OCI-LY3 (cell line): ENCODE data around the gene CFAP92.

Experiments used
- H2AFZ ChIP-seq: fragments of 200-600, 300-600 bp; shearing (Covaris generic); 2 replicates; pipeline ENCODE4 v1.6.0; 2014; ENCODE audit warnings: antibody characterized with exemption, low read depth, low read length
- H3K27ac ChIP-seq: fragments of 200-600, 300-600 bp; sonication (generic); 2 replicates; pipeline ENCODE4 v1.5.1; 2014; ENCODE audit warnings: mild to moderate bottlenecking, low read length, moderate library complexity, mixed read lengths
- H3K27me3 ChIP-seq: fragments of 200-600, 300-600 bp; sonication (generic); 2 replicates; pipeline ENCODE4 v1.6.1; 2014; ENCODE audit warnings: low read depth, low read length, mixed read lengths
- H3K36me3 ChIP-seq: fragments of 200-600, 300-600 bp; sonication (generic); replicated peaks from 2 replicates; pipeline ENCODE3; 2014; ENCODE audit warnings: low read depth, low read length, mixed read lengths
- H3K4me1 ChIP-seq: fragments of 300-600, 200-600 bp; sonication (generic); 2 replicates; pipeline ENCODE4 v1.6.1; 2014; ENCODE audit warnings: low read length, mixed read lengths
- H3K4me2 ChIP-seq: fragments of 200-600, 300-600 bp; sonication (generic); 2 replicates; pipeline ENCODE4 v1.6.1; 2014; ENCODE audit warnings: low read length, mixed read lengths
- H3K4me3 ChIP-seq: fragments of 300-600, 200-600 bp; sonication (generic); 2 replicates; pipeline ENCODE4 v1.5.1; 2014; ENCODE audit warnings: antibody characterized with exemption, mild to moderate bottlenecking, low read length, moderate library complexity
- H3K79me2 ChIP-seq: fragments of 300-600, 200-600 bp; shearing (Covaris generic); 2 replicates; pipeline ENCODE4 v1.6.1; 2014; ENCODE audit warnings: mild to moderate bottlenecking, low read length, mixed read lengths
- H3K9ac ChIP-seq: fragments of 300-600, 200-600 bp; shearing (Covaris generic); 2 replicates; pipeline ENCODE4 v1.6.0; 2014; ENCODE audit warnings: mild to moderate bottlenecking, low read length, moderate library complexity
- H3K9me3 ChIP-seq: fragments of 200-600, 300-600 bp; shearing (Covaris generic); 2 replicates; pipeline ENCODE4 v1.6.1; 2014; ENCODE audit warnings: low read length, mixed read lengths; ENCODE audit not compliant: insufficient read depth
- H4K20me1 ChIP-seq: fragments of 200-600, 300-600 bp; sonication (generic); 2 replicates; pipeline ENCODE4 v1.6.1; 2016; ENCODE audit warnings: low read length, mixed read lengths; ENCODE audit not compliant: insufficient read depth
- EZH2phosphoT487 ChIP-seq: fragments of 200-600 bp; shearing (Covaris generic); IDR thresholded peaks from 2 replicates; pipeline ENCODE4 v1.6.1; 2018; ENCODE audit warnings: antibody characterized with exemption, mixed run types, low read depth
- TF ChIP-seq, protein P1 (sequence below): fragments of 200-600, 300-600 bp; sonication (generic); IDR thresholded peaks from 2 replicates; pipeline ENCODE4 v1.5.1; 2014; ENCODE audit warnings: antibody characterized with exemption, low read length, low read depth

CFAP92 gene

DNA sequence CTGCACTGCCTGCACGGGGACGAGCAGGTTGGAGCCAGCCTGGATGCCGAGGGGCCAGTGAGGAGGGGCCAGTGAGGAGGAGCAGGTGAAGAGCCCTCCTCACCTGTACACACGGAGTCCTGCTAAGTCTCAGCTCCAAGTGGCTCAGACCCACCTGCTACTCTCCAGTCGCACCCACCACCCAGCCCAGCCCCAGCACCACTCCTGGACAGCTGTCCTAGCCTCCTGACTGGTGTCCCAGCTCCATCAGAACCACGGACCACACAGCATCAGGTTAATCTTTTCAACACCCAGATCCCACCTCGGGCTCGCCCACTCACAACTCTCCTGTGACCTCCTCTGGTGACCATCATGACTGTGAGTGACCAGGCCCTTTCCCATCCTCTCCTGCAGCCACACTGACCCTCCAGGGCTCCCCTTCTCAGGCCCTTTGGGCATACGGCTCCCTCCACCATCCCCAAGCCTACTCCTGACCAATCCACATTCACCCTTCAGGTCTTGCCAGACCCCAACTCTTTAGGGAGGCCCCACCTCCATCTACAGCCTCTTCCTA lies 21.0 kb upstream of the CFAP92 start:
- Histone ChIP-seq H3K4me3 (no peak overlapping the region), H4K20me1 (no peaks in the 10 kb centered on the region), H3K36me3 (no peaks in the 10 kb centered on the region), H3K79me2 (no peaks in the 10 kb centered on the region), H3K4me2 (no peak overlapping the region), H2AFZ (no peak overlapping the region), H3K9me3 (no peaks in the 10 kb centered on the region), H3K27ac (no peak overlapping the region), H3K27me3 (peaks cover 5% of the 10 kb centered on the region; the same call in 1 of the 2 replicates), H3K4me1 (peaks cover 15% of the 10 kb centered on the region), H3K9ac (no peak overlapping the region)
- TF ChIP-seq, protein P1, sequence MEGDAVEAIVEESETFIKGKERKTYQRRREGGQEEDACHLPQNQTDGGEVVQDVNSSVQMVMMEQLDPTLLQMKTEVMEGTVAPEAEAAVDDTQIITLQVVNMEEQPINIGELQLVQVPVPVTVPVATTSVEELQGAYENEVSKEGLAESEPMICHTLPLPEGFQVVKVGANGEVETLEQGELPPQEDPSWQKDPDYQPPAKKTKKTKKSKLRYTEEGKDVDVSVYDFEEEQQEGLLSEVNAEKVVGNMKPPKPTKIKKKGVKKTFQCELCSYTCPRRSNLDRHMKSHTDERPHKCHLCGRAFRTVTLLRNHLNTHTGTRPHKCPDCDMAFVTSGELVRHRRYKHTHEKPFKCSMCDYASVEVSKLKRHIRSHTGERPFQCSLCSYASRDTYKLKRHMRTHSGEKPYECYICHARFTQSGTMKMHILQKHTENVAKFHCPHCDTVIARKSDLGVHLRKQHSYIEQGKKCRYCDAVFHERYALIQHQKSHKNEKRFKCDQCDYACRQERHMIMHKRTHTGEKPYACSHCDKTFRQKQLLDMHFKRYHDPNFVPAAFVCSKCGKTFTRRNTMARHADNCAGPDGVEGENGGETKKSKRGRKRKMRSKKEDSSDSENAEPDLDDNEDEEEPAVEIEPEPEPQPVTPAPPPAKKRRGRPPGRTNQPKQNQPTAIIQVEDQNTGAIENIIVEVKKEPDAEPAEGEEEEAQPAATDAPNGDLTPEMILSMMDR, result no peak
- no peak for TF ChIP-seq EZH2phosphoT487

GRCh38 chr3:129014148-129014547 lies 20.3 kb upstream of the CFAP92 start:
- Histone ChIP-seq H4K20me1 (no peaks in the 10 kb centered on the region), H3K4me2 (no peak overlapping the region), H3K4me3 (no peak overlapping the region), H3K9me3 (no peaks in the 10 kb centered on the region), H3K27me3 (peaks cover 2% of the 10 kb centered on the region; the same call in 1 of the 2 replicates), H3K9ac (no peak overlapping the region), H3K27ac (no peak overlapping the region), H3K79me2 (no peaks in the 10 kb centered on the region), H2AFZ (no peak overlapping the region), H3K4me1 (peaks cover 15% of the 10 kb centered on the region), H3K36me3 (no peaks in the 10 kb centered on the region)
- TF ChIP-seq EZH2phosphoT487, result no peak
- TF ChIP-seq, protein P1, result no peak

DNA sequence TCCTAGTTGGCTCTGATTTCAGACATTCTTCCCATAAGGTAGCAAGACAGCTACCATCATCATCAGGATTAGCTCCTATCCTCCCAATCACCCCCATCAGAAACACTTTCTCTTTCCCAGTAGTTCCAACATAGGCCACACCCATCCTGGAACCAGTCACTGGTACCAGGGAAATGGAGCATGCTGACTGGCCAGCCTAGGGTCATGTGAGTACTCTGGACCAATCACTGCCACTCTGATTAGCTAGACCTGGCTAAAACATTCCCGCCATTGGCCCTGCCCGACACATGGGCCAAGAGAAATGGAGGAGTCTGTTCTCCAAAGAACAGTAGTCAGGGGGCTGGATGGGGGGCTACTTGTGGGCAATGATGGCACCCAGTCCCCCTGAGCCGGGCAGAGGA lies 19.6 kb upstream of the CFAP92 start:
- H4K20me1 ChIP-seq, result no peaks in the 10 kb centered on the region
- no peaks in the 10 kb centered on the region; the same call in 1 of the 2 replicates for H3K27me3 ChIP-seq
- no peak overlapping the region for H3K9ac ChIP-seq
- H3K4me3 ChIP-seq, result no peak overlapping the region
- no peak overlapping the region for H2AFZ ChIP-seq
- H3K27ac ChIP-seq, result no peak overlapping the region
- no peaks in the 10 kb centered on the region for H3K79me2 ChIP-seq
- H3K9me3 ChIP-seq, result no peaks in the 10 kb centered on the region
- no peak overlapping the region for H3K4me2 ChIP-seq
- peaks cover 15% of the 10 kb centered on the region for H3K4me1 ChIP-seq
- no peaks in the 10 kb centered on the region for H3K36me3 ChIP-seq
- TF ChIP-seq EZH2phosphoT487, result no peak
- TF ChIP-seq, protein P1, result no peak

GRCh38 chr3:129010310-129010956 lies 16.6 kb upstream of the CFAP92 start:
- Histone ChIP-seq H3K4me3 (no peak overlapping the region), H3K79me2 (no peaks in the 10 kb centered on the region), H3K27ac (no peak overlapping the region), H3K36me3 (no peaks in the 10 kb centered on the region), H3K9ac (no peak overlapping the region), H3K4me2 (no peak overlapping the region), H2AFZ (no peak overlapping the region), H3K9me3 (no peaks in the 10 kb centered on the region), H3K27me3 (peaks cover 14% of the 10 kb centered on the region), H4K20me1 (no peaks in the 10 kb centered on the region), H3K4me1 (no peaks in the 10 kb centered on the region)
- no peak for TF ChIP-seq EZH2phosphoT487
- TF ChIP-seq, protein P1, result no peak
